Activated T-cell treated with anti-CD3 and anti-CD28 coated beads for 1 hour (primary cell): ENCODE data around the gene TNIK.

Experiments
- DNase-seq: peaks from one replicate; pipeline ENCODE4 v3.0.0-alpha.2; 2020; ENCODE audit warnings: low read depth

The TNIK gene

DNA sequence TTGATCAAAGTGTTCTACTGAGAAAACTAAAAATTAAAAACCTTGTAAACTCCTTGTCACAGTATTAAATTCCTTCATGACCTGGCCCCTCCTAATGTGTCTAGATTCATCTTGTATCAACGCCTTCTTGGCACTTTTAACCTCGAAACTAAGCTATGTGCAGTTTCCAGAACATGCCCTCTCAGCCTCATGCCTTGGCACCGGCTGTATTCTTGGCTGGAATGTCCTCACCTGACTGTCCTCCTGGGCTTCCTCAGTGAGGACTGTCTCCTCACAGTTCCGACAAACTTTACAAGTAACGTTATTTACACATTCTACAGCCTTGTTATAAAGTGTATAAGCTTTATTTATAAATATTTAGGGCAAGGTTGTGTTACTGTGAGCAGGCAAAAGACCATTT lies 237.2 kb downstream of the TNIK start:
- DNase-seq = no peak

DNA sequence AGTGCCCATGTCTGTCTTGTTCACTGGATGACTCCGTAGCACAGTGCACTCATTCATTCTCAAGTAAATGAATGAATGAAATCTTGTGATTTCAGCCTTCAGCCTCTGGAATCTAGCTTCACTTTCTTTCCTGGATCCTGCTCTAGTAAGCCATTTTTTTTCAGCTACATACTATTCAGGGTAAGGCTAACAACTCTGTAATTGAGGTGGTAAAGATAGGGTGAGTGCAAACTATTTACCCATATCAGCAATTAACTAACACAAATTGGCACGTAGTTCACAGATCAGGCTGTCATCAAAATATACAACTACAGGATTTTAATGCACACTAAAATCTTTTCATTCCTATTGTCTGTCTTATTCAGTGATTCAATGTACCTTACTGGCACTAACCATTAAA lies 238.6 kb downstream of the TNIK start:
- no peak for DNase-seq

GRCh38 chr3:171221104-171221503 lies 239.1 kb downstream of the TNIK start:
- no peak for DNase-seq

- no peak for DNase-seq
These were observed 240.9 kb downstream of the TNIK start for GRCh38 chr3:171219258-171219657.

DNA sequence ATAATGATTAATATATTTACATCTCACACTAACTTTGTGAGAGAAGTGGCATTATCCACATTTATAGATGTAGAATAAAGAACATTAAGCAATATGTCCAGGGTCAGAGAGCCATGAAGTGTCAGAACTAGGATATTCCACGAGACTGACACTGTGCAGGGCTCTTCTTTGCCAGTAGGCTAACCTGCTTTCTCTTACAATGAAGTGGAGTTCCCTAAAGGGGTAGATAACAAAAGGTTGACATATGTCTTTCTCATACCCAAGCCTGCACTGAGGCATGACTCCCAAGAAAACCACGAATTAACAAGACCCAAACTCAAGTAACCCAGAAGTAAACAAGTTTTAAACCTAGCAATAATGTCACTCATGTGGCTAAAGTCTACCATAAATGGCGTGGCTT lies 242.1 kb downstream of the TNIK start:
- DNase-seq = no peak

- no peak for DNase-seq
These were observed 246.3 kb downstream of the TNIK start for GRCh38 chr3:171213907-171214306.

DNA sequence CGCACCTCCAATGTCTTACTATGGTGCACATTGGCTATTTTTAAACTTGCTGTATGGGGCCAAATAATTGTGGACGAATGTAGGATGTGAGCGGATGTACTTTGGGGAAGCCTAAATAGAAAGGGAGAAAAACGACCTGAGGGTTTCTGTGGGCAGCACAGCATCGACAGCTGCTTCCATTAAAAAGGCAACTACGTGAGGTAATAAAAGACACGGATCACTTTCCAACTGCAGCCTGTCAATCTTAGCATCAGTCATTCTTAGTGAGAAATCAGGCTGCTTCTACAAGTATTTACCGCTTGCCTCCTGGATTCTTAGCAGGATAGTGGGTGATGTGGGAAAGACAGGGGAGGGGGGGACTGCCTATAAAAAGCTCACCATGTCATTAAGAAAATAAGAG lies 247.0 kb downstream of the TNIK start:
- no peak for DNase-seq

DNA sequence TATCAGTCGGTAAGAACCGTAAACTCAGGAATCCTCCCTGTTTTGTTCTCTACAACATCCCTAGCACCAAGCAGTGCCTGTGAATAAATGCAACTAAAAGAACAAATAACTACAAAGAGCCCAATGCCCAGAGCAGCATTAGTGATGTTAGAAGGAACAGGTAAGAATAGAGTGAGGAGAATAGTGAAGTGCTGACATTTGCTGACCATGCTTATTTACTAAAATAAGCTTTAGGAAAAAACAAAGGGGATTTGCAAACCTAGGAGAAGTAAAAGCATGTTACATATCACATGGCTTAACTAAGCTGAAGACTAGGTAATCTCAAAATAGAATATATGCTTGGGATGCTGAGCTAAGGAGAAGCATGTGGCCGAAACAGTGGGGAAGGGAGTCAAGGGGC lies 247.6 kb downstream of the TNIK start:
- DNase-seq = no peak

DNA sequence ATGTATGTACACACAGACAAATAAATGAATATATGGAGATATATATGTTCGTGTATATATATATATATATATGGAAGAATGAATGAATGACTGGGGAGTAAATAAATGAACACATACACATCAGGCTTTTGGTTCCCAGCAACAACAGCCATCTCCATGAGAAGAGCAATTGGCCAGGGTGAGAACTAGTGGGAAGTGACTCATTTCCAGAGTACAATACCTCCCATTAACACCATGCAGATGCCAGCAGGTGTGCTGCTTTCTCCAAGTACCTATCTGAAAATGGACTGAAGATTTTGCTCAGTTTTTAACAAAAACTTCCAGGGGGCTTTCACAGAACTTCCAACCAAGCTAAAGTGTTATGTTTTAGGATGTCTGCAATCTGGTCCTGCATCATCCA lies 253.9 kb downstream of the TNIK start:
- no peak for DNase-seq

- no peak for DNase-seq
These were observed 255.3 kb downstream of the TNIK start for GRCh38 chr3:171204942-171205341.

DNA sequence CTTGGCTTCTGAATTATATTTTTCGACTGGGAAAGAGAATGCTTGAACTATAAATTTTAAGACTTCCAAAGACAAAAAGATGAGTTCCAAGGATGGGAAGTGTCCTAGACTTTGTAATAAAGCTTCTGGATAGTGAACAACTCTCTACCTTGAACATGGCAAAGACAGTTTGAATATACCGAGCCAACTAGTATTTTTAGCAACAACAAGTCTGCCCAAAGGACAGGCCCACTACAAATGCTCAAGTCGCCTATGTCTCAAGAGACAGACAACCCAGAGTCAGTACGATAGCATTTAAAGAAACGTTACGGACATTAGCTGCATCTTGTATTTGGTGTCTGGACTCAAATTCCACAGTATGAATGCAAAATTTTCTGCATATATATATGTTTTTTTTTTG lies 258.4 kb downstream of the TNIK start:
- DNase-seq = no peak

DNA sequence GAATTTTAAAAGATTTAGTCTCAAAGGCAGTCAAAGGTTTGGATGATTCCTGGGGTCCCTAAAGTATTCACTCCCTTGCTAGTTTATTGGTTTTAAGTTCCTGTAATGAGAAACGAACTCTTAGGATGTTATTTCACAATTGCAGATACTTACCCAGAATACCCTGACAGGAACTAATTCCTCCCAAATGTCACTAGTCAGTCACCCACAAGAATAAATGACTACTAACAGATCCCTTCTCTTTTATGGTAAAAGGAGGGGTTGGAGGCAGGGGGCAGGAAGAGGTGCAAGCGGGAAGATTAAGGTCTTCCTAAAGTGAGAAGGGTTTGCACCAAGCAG lies 259.5 kb downstream of the TNIK start:
- no peak for DNase-seq

DNA sequence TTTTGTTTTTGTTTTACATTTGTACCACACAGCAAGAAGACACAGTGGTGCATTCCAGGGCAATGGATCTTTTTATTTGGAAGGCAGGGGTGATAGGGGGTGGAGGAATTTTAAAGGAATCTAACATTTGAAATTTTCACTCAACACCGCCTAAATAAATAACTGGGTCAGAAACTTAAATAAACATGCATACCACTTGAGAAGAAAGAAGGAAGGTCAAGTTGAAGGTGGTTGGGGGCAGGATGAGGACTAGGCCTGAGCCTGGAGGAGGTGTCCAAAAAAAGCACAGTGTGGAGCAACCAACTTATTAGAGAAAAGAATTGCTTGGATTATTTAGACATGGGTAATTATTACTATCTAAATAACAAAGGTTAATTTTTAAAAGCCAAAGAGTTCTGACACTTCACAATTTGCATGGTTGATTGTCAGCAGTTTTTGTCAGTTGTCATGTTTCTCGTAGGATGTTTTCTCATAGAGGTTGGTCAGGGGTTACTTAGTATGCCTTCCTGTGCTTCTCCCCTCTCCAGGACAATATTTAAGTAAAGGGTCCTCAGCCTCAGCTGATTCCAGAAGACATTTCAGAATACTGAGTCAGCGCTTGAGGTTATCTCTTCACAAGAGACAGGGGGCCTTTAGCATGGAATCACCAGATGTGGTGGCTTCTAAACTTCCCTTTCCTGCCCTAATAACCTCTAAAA lies 260.0 kb downstream of the TNIK start:
- no peak for DNase-seq

GRCh38 chr3:171199473-171199829 lies 260.8 kb downstream of the TNIK start:
- no peak for DNase-seq

GRCh38 chr3:171198781-171199472 lies 261.3 kb downstream of the TNIK start:
- no peak for DNase-seq

- DNase-seq = no peak
These were observed 264.5 kb downstream of the TNIK start for GRCh38 chr3:171195686-171196085.

- DNase-seq = no peak
These were observed 265.2 kb downstream of the TNIK start for GRCh38 chr3:171194965-171195364.

GRCh38 chr3:171193693-171194092 lies 266.5 kb downstream of the TNIK start:
- no peak for DNase-seq

DNA sequence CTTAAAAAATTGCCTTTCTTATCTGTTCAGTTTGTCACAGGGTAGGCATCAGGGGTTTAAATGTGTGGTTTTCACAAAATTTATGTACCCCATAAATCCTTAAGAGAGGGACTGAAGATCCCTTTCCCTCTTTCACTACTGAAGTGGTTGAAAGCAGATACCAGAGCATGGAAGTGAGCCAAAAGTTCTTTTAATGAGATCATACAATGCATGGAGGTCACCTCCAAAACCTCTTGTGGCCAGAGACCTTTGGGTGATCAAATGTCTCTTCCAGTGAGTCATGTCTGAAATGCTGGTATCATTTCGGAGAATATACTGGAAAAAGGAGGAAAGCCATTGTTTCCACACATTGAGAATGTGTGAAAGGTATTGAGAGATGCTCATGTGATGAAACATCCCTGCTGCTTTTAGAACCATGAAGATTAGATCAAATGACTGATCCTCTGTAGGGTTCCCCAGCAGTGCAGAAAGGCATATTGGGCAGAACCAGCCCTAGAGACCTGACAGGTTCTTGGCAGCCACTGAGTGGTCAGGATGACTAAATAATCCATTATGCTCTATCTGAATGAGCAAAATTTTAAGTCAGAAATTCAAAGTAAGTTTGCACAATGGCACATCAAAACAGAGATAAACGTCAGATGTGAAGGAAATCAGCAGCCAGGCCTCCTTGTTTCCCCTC lies 267.9 kb downstream of the TNIK start:
- no peak for DNase-seq

GRCh38 chr3:171190668-171191067 lies 269.5 kb downstream of the TNIK start:
- DNase-seq = no peak

DNA sequence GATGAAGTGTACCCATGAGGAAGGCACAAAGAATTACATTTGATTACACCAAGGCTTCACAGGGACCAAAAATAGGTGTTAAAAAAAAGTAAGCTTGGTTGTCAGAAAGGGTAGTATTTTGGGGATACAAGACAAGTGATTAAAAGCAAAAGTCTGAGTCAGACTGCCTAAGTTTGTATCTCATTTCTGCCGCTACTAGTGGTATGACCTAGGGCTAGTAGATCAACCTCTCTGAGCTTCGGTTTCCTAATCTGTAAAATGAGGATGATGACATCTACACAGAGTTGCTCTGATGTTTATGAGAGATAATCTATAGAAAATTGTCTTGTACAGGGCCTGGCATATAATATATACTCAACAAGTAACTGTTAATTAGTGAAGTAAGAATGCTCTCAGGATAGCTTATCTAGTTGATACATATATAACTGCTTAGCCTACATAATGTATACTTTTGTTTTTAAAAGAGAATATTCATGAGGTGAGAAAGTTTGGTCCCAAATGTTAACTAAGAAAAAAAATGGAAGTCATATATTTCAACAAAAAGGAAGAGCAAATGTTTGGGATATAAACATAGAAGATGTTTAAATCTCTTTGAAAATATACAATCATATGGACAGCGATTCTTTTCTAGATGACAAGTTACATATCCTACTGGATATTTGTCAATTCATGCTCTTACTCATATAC lies 270.7 kb downstream of the TNIK start:
- DNase-seq = no peak

GRCh38 chr3:171187706-171188290 lies 272.4 kb downstream of the TNIK start:
- DNase-seq = no peak
